Glomerular endothelial cell (primary cell): ENCODE results near the gene GNS. TPM values are rescaled to one million over a fixed set of nuclear protein-coding genes. Genes with fewer than 3 reads are reported as not detected.
A peak's percentile ranks its signal among the peaks of the same experiment; 100 is the strongest.
"Not testable (repeated sequence)": the region's sequence is repeated elsewhere in the genome, so short reads cannot be mapped to it uniquely, and the experiment has no call there.

Experiments used
- DNase-seq: peaks from one replicate; pipeline ENCODE4 v3.0.0-alpha.2; 2011; ENCODE audit warnings: low read depth, low spot score; ENCODE audit errors: extremely low read depth
- total RNA-seq: library from RNA; depleted of rRNA; stranded (reverse); fragments of >200 nt; gene quantifications from 2 replicates; pipeline ENCODE4 v1.2.3, GENCODE V29; 2015

GNS gene
- 259 and 353 TPM in 2 replicates for total RNA-seq

DNA sequence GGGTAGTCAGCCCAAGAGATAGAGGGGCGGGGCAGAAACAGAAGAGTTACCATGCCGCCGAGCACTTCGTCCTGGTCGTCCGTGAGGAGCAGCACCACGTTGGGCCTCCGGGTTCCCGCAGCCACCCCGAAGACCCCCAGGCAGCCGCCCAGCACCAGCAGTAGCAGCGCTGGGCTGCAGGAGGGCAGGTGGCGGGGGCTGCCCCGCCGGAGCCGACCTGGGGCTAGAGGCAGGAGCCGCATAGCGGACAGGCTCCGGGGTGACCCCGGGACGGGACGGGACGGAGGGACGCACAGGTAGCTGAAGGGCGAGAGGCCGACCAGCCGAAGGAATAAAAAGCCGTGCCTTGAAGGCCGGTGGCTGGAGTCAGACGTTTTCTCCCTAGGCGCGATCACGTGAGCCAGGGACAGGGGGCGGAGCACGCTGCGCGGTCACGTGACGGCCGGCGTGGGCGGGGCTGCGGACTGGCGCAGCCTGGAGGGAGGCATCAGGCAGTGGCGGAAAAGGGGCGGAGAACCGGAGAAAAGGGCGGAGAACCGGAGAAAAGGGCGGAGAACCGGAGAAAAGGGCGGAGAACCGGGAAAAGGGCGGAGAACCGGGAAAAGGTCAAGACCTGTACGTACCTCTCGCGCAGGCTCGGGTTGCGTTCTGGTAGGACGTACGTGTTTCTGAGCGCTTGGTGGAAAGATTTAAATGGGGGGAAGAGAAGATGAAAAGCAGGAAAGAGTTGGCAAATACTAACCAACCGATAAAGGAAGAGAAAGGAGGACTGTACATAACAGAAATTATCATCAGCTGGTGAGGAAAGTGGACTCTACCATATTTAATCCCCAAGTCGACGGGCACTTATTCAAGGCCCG, at the start of gene GNS:
Gene GNS (minus strand): TSS at position 372 of the 860 bp plus-strand sequence. CDS start 130 bp downstream, at position 242.
- DNase-seq, result no peak

- DNase-seq, result no peak
Measured at GRCh38 chr12:64808110-64808509, 48.9 kb upstream of the GNS start.

DNA sequence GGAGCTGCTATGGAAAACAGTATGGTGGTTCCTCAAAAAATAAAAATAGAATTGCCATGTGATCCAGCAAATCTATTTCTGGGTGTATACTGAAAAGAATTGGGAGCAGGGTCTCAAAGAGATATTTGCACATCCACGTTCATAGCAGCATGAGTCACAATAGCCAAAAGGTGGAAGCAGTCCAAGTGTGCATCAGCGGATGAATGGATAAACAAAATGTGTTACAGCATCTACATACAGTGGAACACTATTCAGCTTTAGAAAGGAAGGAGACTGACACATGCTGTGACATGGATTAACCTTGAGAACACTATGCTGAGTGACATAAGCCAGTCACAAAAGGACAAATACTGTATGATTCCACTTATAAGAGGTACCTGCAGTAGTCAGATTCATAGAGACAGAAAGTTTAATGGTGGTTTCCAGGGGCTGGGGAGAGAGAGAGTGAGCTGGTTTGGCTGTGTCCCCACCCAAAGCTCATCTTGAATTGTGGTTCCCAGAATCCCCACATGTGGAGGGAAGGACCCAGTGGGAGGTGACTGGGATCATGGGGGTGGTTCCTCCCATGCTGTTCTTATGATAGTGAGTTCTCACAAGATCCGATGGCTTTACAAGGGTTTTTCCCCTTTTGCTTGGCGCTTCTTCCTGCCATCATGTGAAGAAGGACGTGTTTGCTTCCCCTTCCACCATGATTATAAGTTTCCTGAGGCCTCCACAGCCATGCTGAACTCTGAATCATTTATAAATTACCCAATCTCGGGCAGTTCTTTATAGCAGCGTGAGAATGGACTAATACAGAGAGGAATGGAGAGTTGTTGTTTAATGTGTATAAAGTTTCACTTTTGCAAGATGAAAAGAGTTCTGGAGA, 47.6 kb upstream of the GNS start:
- no peak for DNase-seq

DNA sequence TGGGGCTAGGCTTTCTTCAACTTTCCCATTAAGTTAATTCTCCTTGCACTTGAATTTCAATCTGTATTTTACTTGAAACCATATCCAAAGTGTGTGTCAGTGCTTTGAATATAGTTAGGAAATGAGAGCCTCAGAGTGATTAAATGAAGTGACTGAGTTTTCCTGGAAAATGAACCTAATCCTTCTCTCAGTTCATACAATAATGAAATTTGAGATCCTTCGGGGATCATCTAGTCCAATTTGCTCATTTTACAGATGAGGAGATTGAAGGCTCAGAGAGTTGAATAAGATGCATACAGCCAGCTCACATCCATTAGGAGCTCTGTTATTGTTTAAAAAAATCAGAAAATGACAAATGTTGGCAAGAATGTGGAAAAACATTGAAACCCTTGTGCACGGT, 47.0 kb upstream of the GNS start:
- no peak for DNase-seq

DNA sequence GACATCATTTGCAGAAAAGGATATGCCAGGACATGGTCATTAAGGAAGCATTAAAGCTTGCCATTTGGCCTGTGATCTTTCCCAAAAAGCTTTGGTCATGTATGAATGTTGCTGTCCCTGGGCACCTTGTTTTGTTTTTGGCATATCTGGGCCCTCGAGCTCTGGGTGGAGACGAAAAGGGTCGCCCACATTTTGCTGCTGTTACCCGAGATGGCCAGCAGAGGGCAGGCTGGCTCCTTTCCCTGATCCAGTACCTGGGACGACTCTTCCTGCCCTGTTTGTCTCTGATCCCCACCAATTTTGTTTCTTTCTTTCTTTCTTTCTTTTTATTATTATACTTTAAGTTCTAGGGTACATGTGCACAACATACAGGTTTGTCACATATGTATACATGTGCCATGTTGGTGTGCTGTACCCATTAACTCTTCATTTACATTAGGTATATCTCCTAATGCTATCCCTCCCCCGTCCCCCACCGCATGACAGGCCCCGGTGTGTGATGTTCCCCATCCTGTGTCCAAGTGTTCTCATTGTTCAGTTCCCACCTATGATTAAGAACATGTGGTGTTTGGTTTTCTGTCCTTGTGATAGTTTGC, 43.1 kb upstream of the GNS start:
- DNase-seq, result not testable (repeated sequence)

DNA sequence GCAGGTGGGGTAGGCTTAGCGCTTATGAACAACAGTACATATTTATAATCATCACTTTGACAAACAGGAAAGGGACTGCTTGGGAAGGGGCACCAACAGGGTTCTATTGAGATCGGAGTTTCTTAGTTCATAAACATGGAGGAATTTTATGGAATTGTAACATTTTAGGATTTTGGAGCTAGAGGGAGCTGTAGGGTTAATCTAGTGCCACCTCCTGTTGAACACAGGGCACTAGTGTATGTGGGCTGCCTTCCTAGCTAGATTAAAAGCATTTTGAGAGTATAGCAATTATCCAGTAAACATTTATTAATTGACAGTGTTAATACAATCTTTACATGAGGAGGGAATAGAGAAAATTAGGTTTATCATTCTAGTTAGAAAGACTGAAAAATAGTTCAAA, 42.2 kb upstream of the GNS start:
- DNase-seq, result no peak

GRCh38 chr12:64800640-64801039, 41.4 kb upstream of the GNS start:
- no peak for DNase-seq

GRCh38 chr12:64798165-64798564, 39.0 kb upstream of the GNS start:
- no peak for DNase-seq

DNA sequence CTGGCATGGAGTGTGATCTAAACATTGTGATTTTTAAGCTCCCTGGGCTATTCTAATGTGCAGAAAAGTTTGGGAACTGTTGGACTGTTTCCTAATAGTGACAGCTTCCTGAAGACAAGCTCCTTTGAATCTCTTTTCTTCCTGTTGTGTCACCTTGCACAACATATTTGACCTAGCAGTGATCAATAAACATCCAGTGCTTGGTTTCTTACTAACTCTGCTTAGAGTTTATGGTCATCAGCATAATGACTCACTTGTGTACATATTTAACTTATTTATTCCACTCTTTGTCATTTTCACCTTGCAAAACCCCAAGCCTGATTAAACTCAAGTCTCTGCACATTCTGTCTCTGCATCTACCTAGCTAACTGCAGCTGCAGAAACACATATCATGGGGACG, 38.0 kb upstream of the GNS start:
- no peak for DNase-seq

- DNase-seq, result peak; percentile 78
Measured at GRCh38 chr12:64796205-64796845, 37.1 kb upstream of the GNS start.

DNA sequence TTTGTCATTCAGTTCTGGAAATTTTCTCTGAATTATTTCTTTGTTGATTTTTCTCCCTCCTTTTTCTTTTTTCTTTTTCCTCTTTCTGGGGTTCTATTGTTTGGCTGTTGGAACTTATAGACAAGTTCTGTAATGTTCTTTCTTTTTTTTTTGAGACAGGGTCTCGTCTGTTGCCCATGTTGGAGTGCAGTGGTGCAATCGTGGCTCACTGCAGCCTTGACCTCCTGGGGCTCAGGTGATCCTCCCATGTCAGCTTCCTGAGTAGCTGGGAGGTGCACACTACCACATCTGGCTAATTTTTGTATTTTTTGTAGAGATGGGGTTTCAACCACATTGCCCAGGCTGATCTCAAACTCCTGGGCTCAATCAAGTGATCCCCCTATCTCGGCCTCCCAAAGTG, 35.1 kb upstream of the GNS start:
- DNase-seq, result no peak

DNA sequence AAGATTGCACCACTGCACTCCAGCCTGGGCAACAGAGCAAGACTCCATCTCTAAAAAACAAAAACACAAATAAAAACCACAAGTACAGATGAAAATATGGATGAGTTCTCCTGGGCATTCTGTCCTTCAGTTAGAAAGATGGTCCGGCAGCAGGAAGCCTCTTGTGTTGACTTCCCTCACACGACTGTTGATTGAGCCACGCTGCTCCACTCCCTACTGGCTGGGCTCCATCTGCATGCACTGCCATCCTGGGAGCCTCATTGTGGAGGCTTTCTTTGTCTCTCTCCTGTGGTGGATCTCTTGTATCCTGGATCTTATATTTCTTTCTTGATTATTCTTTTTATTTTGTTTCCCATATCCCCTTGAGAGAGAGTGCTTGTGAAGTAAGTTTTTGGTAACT, 34.4 kb upstream of the GNS start:
- no peak for DNase-seq

DNA sequence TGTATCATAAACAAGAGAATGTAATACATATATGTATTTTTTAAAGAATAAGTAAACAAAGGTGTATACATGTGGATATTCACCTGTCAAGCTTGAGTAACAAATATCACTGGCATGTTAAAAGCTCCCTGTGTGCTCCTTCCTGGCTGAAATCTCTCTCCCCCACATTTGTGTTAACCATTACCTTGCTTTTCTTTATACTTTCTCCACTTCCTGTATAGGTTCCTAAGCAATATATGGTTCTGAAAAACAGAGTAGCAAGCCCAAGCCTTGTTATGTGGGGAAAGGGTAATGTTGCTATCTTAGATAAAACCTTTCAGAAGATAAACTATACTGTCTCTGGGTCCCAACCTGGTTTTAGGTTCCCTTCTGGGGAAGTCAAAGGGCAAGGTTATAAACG, 32.9 kb upstream of the GNS start:
- no peak for DNase-seq

DNA sequence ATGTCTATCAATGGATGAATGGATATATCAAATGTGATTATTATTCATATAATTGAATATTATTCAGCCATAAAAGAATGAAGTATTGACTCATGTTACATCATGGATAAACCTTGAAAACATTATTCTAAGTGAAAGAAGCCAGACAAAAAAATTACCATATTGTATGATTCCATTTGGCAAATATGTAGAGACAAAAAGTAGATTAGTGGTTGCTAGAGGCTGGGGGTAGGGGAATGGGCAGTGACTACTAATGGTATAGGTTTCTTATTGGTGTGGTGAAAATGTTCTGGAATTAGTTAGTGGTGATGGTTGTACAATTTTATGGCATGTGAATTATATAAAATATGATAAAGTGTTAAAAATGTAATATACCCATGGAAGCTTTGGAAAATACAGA, 31.8 kb upstream of the GNS start:
- no peak for DNase-seq

GRCh38 chr12:64790166-64790565, 31.0 kb upstream of the GNS start:
- DNase-seq, result no peak

DNA sequence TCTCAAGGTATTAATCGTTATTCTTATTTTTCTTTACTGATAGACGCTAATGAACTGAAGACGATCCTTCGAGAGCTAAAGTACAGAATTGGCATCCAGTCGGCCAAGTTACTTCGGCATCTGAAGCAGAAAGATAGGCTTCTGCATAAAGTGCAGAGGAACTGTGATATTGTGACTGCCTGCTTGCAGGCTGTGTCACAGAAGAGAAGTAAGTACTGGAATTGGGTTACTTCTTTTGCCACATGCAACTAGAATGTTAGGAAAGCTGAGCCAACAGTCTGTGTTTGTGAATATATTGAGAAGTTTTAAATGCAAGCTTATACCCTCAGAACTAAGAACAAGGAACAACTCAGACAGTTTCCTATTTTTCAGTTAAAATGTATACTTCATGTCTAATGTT, 26.6 kb upstream of the GNS start:
- DNase-seq, result no peak

- DNase-seq, result no peak
Measured at GRCh38 chr12:64782191-64782876, 23.1 kb upstream of the GNS start.

DNA sequence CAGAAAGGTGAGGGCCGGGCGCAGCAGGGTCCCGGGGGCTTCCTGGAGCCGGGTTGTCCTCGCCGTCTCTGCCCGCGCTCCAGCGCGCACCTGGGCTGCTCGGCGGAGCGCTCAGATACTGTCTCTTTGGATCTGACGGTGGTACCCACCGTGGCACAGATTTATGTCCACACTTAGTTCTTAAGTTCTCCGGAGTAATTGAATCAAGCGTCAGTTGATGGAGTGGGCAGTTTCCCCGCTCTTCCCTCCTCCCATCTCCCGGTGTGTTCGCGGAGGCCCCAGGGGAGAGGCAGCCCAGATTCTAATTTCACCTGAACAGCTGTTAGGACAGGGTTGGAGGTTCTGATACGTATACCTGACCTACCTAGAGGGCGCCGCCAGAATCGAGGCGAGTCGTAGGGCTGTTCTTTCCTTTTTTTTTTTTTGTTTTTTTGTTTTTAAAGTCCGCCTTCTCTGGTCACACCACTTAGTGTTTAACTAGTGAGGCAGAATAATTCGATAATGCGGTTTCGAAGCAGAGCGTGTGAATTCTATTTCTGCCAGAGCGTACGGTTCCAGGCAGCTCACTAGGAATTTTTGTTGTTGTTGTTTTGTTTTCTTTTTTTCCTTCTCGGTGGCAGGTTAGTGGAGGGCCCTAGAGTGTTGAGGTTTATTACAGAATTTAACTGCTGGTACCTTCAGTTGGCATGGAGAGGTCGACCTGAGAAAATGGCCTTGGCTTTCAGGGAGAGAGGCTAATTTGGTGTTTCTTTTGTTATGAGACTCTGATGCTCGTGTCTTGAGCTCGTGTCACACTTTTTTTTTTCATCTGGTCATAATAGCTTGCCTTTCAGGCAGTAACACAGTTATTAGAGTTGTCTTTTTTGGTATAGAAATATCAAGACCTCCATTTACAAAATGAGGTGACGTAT, 22.3 kb upstream of the GNS start:
- DNase-seq, result no peak

DNA sequence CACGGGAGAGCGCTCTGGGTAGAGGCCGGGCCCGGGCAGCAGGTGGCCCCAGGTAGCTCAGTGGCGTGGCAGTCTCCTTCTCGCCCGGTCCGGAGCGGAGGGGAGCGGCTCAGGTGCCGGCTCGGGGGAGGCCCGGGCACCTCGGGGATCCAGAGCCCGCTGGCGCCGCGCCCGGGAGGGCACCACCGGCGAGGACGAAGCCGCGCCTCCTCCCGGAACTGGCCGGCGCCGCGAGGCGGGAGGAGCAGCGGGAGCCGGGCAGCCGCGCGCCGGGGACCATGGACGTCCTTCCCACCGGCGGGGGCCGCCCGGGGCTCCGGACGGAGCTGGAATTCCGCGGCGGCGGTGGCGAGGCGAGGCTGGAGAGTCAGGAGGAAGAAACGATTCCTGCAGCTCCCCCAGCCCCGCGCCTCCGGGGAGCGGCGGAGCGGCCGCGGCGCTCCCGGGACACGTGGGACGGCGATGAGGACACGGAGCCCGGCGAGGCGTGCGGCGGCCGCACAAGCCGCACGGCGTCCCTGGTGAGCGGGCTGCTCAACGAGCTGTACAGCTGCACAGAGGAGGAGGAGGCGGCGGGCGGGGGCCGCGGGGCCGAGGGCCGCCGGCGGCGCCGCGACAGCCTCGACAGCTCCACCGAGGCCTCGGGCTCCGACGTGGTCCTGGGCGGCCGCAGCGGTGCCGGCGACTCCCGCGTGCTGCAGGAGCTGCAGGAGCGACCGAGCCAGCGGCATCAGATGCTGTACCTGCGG, 21.5 kb upstream of the GNS start:
- DNase-seq, result no peak
